Measurements from ENCODE around the gene NET1.

GRCh38 chr10:5484205-5484604 lies 71.8 kb downstream of the NET1 start:
- TF ChIP-seq, protein P1, sequence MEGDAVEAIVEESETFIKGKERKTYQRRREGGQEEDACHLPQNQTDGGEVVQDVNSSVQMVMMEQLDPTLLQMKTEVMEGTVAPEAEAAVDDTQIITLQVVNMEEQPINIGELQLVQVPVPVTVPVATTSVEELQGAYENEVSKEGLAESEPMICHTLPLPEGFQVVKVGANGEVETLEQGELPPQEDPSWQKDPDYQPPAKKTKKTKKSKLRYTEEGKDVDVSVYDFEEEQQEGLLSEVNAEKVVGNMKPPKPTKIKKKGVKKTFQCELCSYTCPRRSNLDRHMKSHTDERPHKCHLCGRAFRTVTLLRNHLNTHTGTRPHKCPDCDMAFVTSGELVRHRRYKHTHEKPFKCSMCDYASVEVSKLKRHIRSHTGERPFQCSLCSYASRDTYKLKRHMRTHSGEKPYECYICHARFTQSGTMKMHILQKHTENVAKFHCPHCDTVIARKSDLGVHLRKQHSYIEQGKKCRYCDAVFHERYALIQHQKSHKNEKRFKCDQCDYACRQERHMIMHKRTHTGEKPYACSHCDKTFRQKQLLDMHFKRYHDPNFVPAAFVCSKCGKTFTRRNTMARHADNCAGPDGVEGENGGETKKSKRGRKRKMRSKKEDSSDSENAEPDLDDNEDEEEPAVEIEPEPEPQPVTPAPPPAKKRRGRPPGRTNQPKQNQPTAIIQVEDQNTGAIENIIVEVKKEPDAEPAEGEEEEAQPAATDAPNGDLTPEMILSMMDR (IDR thresholded peaks at IDR 0.05 in 8 of 11, conservative IDR thresholded peaks at IDR 0.05 in 3 of 11) = no peak
- TF ChIP-seq POLR2AphosphoS5 (IDR thresholded peaks at IDR 0.05) (no peak), POLR2A (IDR thresholded peaks at IDR 0.05) (no peak)
